AG04450 (cell line): ENCODE data around the gene NRN1L. TPM values are rescaled to one million over a fixed set of nuclear protein-coding genes. Genes with fewer than 3 reads are reported as not detected.

Experiments used
- CTCF ChIA-PET: fragments of 300-600, 350-600 bp; formaldehyde crosslinking; extraction: SDS; loops from one replicate; lab custom pipeline; 2022; ENCODE audit warnings: antibody characterized with exemption, inconsistent platforms; lab: Charles Lee
- POLR2A ChIA-PET: fragments of 350-600 bp; formaldehyde crosslinking; extraction: SDS; loops from one replicate; lab custom pipeline; 2021; ENCODE audit warnings: antibody characterized with exemption, inconsistent platforms; lab: Yijun Ruan, JAX
- DNase-seq: peaks from one replicate; pipeline ENCODE4 v3.0.0-alpha.2; 2011; ENCODE audit warnings: low read depth, low spot score
- H3K27ac ChIP-seq: one replicate; pipeline ENCODE4 v1.5.1; 2012; ENCODE audit warnings: low read depth, low read length, control low read depth
- H3K27me3 ChIP-seq: one replicate; pipeline ENCODE4 v1.6.0; 2012; ENCODE audit warnings: low read length; ENCODE audit not compliant: control insufficient read depth, insufficient read depth
- H3K4me3 ChIP-seq: 2 replicates; pipeline ENCODE4 v1.5.1; 2011; ENCODE audit warnings: mild to moderate bottlenecking, low read depth, low read length, control low read depth
- H3K9me3 ChIP-seq: 2 replicates; pipeline ENCODE4 v1.5.1; 2012; ENCODE audit warnings: low read length; ENCODE audit not compliant: control insufficient read depth, insufficient read depth
- polyA plus RNA-seq: library from polyadenylated mRNA; depleted of rRNA; stranded (reverse); fragments of >200 nt; gene quantifications from 2 replicates; pipeline ENCODE4 v1.2.3, GENCODE V29; 2011; rRNA removed
- small RNA-seq: library from RNA; depleted of rRNA; stranded (forward); fragments of <200 nt; gene quantifications from one replicate; pipeline ENCODE3, GENCODE V24; 2012; ENCODE audit warnings: low read depth; ENCODE audit not compliant: insufficient read length
- TF ChIP-seq, protein P1 (sequence below): IDR thresholded peaks from 2 replicates; pipeline ENCODE4 v1.5.1; 2011; ENCODE audit warnings: low read depth, low read length, control low read depth, inconsistent platforms

NRN1L gene
- polyA plus RNA-seq, 1 experiment = 0.21 TPM

DNA sequence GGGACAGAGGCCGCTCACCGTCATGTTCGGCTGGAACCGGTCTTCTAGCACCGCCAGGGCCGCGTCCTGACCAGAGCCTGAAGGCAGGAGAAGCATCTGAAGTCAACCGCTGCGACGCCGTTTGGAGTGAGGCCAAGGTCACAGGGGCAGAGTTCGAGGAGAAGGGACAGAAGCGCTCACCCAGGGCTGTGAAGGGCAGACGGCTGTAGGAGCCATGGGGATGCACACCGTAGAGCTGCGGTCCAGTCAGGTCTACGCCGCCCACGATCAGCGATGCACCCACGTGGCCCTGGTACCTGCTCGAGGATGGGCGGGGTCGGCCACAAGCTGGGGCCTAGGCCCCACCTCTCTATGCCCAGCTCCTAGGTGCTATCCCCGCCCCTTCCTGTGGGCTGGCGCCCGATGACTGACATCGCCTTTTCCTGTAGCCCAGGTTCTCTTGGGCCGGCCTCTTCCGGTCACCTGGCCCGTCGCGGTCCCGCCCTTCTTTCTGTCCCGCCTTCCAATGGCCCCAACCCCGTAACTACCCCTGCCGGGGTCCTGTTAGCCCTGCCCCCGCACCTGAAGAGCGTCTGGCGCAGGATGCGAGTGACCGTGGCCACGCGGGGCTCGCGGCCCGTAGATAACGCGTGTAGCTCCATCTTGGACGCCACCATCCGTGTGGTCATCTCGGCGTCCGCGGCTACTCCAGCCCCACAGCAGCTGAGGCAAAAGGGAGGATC lies 50.9 kb downstream of the NRN1L start:
- TF ChIP-seq, protein P1, sequence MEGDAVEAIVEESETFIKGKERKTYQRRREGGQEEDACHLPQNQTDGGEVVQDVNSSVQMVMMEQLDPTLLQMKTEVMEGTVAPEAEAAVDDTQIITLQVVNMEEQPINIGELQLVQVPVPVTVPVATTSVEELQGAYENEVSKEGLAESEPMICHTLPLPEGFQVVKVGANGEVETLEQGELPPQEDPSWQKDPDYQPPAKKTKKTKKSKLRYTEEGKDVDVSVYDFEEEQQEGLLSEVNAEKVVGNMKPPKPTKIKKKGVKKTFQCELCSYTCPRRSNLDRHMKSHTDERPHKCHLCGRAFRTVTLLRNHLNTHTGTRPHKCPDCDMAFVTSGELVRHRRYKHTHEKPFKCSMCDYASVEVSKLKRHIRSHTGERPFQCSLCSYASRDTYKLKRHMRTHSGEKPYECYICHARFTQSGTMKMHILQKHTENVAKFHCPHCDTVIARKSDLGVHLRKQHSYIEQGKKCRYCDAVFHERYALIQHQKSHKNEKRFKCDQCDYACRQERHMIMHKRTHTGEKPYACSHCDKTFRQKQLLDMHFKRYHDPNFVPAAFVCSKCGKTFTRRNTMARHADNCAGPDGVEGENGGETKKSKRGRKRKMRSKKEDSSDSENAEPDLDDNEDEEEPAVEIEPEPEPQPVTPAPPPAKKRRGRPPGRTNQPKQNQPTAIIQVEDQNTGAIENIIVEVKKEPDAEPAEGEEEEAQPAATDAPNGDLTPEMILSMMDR = no peak
- ChIA-PET CTCF (interaction anchor here (1.7 to 2.6 kb wide), 2 partner anchors 105 to 119 kb away, joined by 8 to 9 read pairs; no protein-coding TSS in a partner anchor), POLR2A (interaction anchor here (0.5 to 1.5 kb wide), 13 partner anchors 21 to 301 kb away, joined by 3 to 7 read pairs (median 3); partner anchors contain the start of genes EDC4, NRN1L, RANBP10 and TSNAXIP1)
- DNase-seq = peak; percentile 68
- H3K4me3 ChIP-seq = peak overlapping the region; percentile 97
- H3K9me3 ChIP-seq = peaks cover 6% of the 10 kb centered on the region; the same call in 1 of the 2 replicates
- no peaks in the 10 kb centered on the region for H3K27me3 ChIP-seq
- peak overlapping the region; percentile 93 for H3K27ac ChIP-seq

Small RNAs within 50 kb of the gene (small RNA-seq; reads per million reads assigned to genes)
- gene AC040162.2 (not detected), gene NRN1L (not detected)

Other genes with a start within 250 kb of the NRN1L start
- gene CARMIL2, start 239.7 kb upstream of the NRN1L start, polyA plus RNA-seq = 0.09 and 0.11 TPM in 2 replicates
- gene ACD, start 224.6 kb upstream of the NRN1L start, polyA plus RNA-seq = 11.4 and 16.5 TPM in 2 replicates
- gene PARD6A, start 223.9 kb upstream of the NRN1L start, polyA plus RNA-seq = 0.42 and 0.53 TPM in 2 replicates
- 3.6 and 4.2 TPM in 2 replicates for gene ENKD1, start 218.1 kb upstream of the NRN1L start, polyA plus RNA-seq
- gene C16orf86, start 218.1 kb upstream of the NRN1L start, polyA plus RNA-seq = 0.55 and 0.56 TPM in 2 replicates
- gene GFOD2, start 165.6 kb upstream of the NRN1L start, polyA plus RNA-seq = 11.1 and 11.8 TPM in 2 replicates
- gene RANBP10, start 78.3 kb upstream of the NRN1L start, polyA plus RNA-seq = 11.3 and 11.7 TPM in 2 replicates
- 0.92 and 1.1 TPM in 2 replicates for gene TSNAXIP1, start 78.0 kb upstream of the NRN1L start, polyA plus RNA-seq
- gene THAP11, start 42.6 kb upstream of the NRN1L start, polyA plus RNA-seq = 22.3 and 22.8 TPM in 2 replicates
- gene NUTF2, start 38.0 kb upstream of the NRN1L start, polyA plus RNA-seq = 151 and 190 TPM in 2 replicates
- 17.9 and 21.7 TPM in 2 replicates for gene CENPT, start 37.2 kb upstream of the NRN1L start, polyA plus RNA-seq
- 18.7 and 31.6 TPM in 2 replicates for gene EDC4, start 11.8 kb upstream of the NRN1L start, polyA plus RNA-seq
- 18.2 and 26.6 TPM in 2 replicates for gene PSKH1, start 8.4 kb downstream of the NRN1L start, polyA plus RNA-seq
- 0.14 and 0.29 TPM in 2 replicates for gene CTRL, start 47.0 kb downstream of the NRN1L start, polyA plus RNA-seq
- gene PSMB10, start 52.0 kb downstream of the NRN1L start, polyA plus RNA-seq = 18.1 and 29.1 TPM in 2 replicates
- gene LCAT, start 59.2 kb downstream of the NRN1L start, polyA plus RNA-seq = 5.2 and 7.9 TPM in 2 replicates
- 48.1 and 63.0 TPM in 2 replicates for gene SLC12A4, start 83.8 kb downstream of the NRN1L start, polyA plus RNA-seq
- gene DPEP3, start 95.6 kb downstream of the NRN1L start, polyA plus RNA-seq = not detected in 2 replicates
- gene DPEP2, start 114.6 kb downstream of the NRN1L start, polyA plus RNA-seq = not detected in 2 replicates
- not detected in 2 replicates for gene DPEP2NB, start 131.0 kb downstream of the NRN1L start, polyA plus RNA-seq
- 7.6 and 8.1 TPM in 2 replicates for gene DDX28, start 138.3 kb downstream of the NRN1L start, polyA plus RNA-seq
- gene DUS2, start 138.4 kb downstream of the NRN1L start, polyA plus RNA-seq = 13.7 and 14.1 TPM in 2 replicates
- gene NFATC3, start 200.5 kb downstream of the NRN1L start, polyA plus RNA-seq = 13.8 and 16.7 TPM in 2 replicates